Measurements from ENCODE around the gene DLGAP3.

The DLGAP3 gene

DNA sequence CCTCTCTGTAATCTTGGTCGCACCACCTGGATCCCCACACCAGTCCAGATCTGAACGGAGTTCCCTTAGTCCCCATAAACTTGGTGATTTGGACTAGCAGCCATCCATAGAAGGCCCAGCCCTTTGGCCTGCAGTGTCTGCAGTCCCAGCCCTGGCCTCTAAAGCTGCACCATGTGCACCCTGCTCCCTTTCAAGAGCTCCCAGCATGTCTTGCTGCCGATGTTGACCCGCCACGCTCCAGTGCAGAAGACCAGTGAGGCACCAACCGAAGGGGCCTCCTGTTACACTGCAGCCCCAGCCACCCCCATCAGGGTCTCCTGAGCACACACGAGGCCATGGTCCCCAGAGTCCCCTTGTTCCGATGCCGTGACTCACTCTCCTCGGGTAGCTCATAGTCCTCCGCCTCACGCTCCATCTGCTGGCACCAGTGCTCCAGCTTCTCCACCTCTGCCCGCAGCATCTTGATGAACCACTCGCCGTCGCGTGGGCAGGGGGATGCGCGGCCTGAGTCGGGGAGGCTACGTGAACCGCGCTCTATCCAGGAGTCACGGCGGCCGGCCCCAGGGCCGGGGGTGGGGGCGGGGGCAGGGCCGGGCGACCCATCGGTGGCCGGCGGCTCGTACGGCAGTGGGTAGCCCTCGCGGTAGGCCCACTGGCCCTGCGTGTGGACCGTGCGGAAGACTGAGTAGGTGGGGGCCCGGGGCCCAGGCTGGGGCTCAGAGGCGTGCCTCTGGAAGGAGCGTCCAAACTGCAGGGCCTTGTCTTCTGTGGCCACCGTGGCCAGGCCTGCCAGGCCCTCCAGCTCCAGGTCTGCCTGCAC, 61.0 kb downstream of the DLGAP3 start:
- Histone ChIP-seq H4K20me1 (no peaks in the 10 kb centered on the region), H3K27me3 (no peaks in the 10 kb centered on the region), H3K27ac (no peak overlapping the region), H3K4me2 (peak overlapping the region in 6 of 11 experiments; percentile 75 to 97 (median 92); a peak in 10 of 22 replicates), H3K9ac (no peak overlapping the region), H3K36me3 (no peaks in the 10 kb centered on the region), H3K9me3 (replicated peaks in 1 of 11) (no peaks in the 10 kb centered on the region), H3K4me3 (no peak overlapping the region), H3K4me1 (peaks cover 15 to 35% (median 22%) of the 10 kb centered on the region in 10 experiments)
- no peak for TF ChIP-seq Cebpa-rat (IDR thresholded peaks at IDR 0.05)

DNA sequence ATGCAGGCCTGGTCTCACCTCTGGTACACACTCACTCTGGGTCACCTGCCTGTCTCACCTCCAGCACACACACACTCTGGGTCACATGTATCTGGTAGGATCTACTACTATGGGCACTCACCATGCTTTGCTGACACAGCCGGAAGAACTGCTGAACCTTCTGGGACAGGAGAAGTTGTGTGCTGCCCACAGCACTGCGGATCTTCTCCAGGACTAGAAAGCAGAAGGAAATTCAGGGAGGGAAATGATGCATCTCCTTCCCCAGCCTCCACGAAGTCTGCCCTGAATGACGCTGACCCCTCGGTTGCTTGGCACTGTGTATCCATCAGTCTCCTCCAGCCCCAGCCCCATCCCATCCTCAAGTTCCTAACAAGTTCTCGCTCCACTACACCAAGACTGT, 62.0 kb downstream of the DLGAP3 start:
- peak overlapping the region; percentile 75 to 98 (median 94); a peak in 20 of 22 replicates for H3K4me2 ChIP-seq
- TF ChIP-seq Cebpa-rat (IDR thresholded peaks at IDR 0.05): no peak
- peaks cover 15 to 35% (median 22%) of the 10 kb centered on the region in 10 experiments for H3K4me1 ChIP-seq
- no peaks in the 10 kb centered on the region for H3K27me3 ChIP-seq
- peak overlapping the region in 1 of 11 experiments; percentile 27; a peak in 2 of 22 replicates for H3K27ac ChIP-seq
- H4K20me1 ChIP-seq: no peaks in the 10 kb centered on the region
- H3K4me3 ChIP-seq: peak overlapping the region in 3 of 10 experiments; percentile 72 to 75 (median 73); a peak in 3 of 20 replicates
- peak overlapping the region in 2 of 11 experiments; percentile 28 to 82; a peak in 3 of 22 replicates for H3K9ac ChIP-seq
- no peaks in the 10 kb centered on the region for H3K36me3 ChIP-seq
- no peaks in the 10 kb centered on the region for H3K9me3 ChIP-seq (replicated peaks in 1 of 11)

DNA sequence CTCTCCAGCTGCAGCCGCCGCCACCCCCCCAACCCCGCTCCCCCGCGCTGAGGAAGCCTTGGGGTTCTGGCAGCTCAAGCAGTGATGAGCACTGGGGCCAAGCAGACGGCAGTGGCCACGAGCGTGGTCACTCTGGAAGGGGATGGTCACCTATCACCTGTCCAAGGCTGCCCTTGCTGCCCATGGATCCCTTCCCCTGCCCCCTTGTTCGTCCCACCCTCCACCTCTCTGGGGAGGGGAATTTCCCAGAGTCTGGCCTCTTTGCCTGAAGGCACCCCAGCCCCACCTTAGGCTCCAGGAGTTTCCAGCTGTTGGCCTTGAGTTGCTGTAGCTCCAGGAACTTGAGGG, 62.7 kb downstream of the DLGAP3 start:
- TF ChIP-seq Cebpa-rat (IDR thresholded peaks at IDR 0.05): no peak
- Histone ChIP-seq H3K27ac (peak overlapping the region in 8 of 11 experiments; percentile 74 to 90 (median 84); a peak in 11 of 22 replicates), H3K4me2 (peak overlapping the region; percentile 75 to 98 (median 94)), H3K27me3 (no peaks in the 10 kb centered on the region), H3K36me3 (no peaks in the 10 kb centered on the region), H3K4me3 (peak overlapping the region; percentile 62 to 82 (median 72)), H3K4me1 (peaks cover 15 to 35% (median 22%) of the 10 kb centered on the region in 10 experiments), H4K20me1 (no peaks in the 10 kb centered on the region), H3K9me3 (replicated peaks in 1 of 11) (no peaks in the 10 kb centered on the region), H3K9ac (peak overlapping the region in 10 of 11 experiments; percentile 80 to 92 (median 84); a peak in 21 of 22 replicates)

- peak overlapping the region; percentile 75 to 98 (median 94) for H3K4me2 ChIP-seq
- H3K27ac ChIP-seq: peak overlapping the region; percentile 72 to 90 (median 81)
- H4K20me1 ChIP-seq: no peaks in the 10 kb centered on the region
- H3K9ac ChIP-seq: peak overlapping the region; percentile 74 to 92 (median 84)
- H3K27me3 ChIP-seq: no peaks in the 10 kb centered on the region
- no peak for TF ChIP-seq Cebpa-rat (IDR thresholded peaks at IDR 0.05)
- no peaks in the 10 kb centered on the region for H3K36me3 ChIP-seq
- no peaks in the 10 kb centered on the region for H3K9me3 ChIP-seq (replicated peaks in 1 of 11)
- peaks cover 15 to 35% (median 22%) of the 10 kb centered on the region in 10 experiments for H3K4me1 ChIP-seq
- H3K4me3 ChIP-seq: peak overlapping the region; percentile 62 to 82 (median 72)
Measured at GRCh38 chr1:34865981-34866761, 63.3 kb downstream of the DLGAP3 start.

DNA sequence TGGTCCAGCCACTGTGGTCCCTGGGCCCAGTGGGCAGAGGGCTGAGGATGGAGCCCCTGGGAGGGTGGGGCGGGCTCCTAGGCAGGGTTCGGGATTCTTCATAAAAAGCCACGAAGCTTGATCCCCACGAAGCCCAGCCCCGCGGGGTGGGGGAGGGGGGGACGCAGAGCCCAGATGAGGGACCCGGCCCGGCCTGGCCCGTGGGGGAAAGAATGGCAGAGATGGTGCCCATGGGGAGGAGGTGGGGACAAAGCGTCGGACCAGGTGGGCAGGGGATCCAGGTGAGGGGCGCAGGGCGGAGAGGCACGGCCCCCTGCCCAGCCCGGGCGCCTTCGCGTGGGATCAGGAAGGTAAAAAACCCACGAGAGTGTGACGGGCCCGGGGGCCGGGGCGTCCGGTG, 63.9 kb downstream of the DLGAP3 start:
- Histone ChIP-seq H3K27ac (peak overlapping the region; percentile 72 to 90 (median 81)), H3K4me2 (peak overlapping the region; percentile 75 to 98 (median 94)), H3K9ac (peak overlapping the region; percentile 74 to 92 (median 84)), H3K27me3 (no peaks in the 10 kb centered on the region), H3K36me3 (no peaks in the 10 kb centered on the region), H3K4me1 (peaks cover 15 to 35% (median 22%) of the 10 kb centered on the region in 10 experiments), H3K9me3 (replicated peaks in 1 of 11) (no peaks in the 10 kb centered on the region), H4K20me1 (no peaks in the 10 kb centered on the region), H3K4me3 (peak overlapping the region; percentile 62 to 82 (median 72))
- TF ChIP-seq Cebpa-rat (IDR thresholded peaks at IDR 0.05): no peak

- Histone ChIP-seq H3K4me1 (peaks cover 23 to 41% (median 28%) of the 10 kb centered on the region in 10 experiments), H3K27ac (no peak overlapping the region), H3K9ac (no peak overlapping the region), H4K20me1 (no peaks in the 10 kb centered on the region), H3K36me3 (no peaks in the 10 kb centered on the region), H3K4me3 (no peak overlapping the region), H3K27me3 (no peaks in the 10 kb centered on the region), H3K4me2 (peak overlapping the region in 5 of 11 experiments; percentile 75 to 97 (median 91); a peak in 6 of 22 replicates), H3K9me3 (replicated peaks in 1 of 11) (no peaks in the 10 kb centered on the region)
- TF ChIP-seq Cebpa-rat (IDR thresholded peaks at IDR 0.05): no peak
Measured at GRCh38 chr1:34864759-34865158, 64.7 kb downstream of the DLGAP3 start.

DNA sequence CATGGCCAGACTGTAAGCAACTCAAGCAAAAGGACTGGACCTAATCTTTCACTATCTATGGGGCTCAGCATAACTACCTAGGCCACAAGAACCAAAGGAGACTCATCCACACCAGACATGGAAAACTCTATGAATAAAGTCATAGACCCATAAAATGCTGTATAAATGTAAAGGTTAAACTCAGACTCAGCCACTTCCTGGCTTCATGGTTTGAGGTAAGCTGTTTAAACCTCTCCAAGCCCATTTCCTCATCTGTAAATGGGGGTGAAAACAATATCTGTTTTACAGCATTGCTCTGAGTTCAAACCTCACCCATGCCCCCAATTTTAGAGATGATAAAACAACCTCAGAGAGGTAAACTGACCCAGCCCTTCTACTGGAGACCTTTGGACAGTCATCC, 65.9 kb downstream of the DLGAP3 start:
- Histone ChIP-seq H3K27ac (no peak overlapping the region), H3K4me3 (no peak overlapping the region), H3K4me1 (peaks cover 27 to 45% (median 31%) of the 10 kb centered on the region in 10 experiments), H3K9me3 (replicated peaks in 1 of 11) (no peaks in the 10 kb centered on the region), H3K27me3 (no peaks in the 10 kb centered on the region), H4K20me1 (peaks cover 0 to 5% (median 0%) of the 10 kb centered on the region in 11 experiments; a peak in 4 of 22 replicates), H3K36me3 (no peaks in the 10 kb centered on the region), H3K4me2 (no peak overlapping the region), H3K9ac (no peak overlapping the region)
- no peak for TF ChIP-seq Cebpa-rat (IDR thresholded peaks at IDR 0.05)

DNA sequence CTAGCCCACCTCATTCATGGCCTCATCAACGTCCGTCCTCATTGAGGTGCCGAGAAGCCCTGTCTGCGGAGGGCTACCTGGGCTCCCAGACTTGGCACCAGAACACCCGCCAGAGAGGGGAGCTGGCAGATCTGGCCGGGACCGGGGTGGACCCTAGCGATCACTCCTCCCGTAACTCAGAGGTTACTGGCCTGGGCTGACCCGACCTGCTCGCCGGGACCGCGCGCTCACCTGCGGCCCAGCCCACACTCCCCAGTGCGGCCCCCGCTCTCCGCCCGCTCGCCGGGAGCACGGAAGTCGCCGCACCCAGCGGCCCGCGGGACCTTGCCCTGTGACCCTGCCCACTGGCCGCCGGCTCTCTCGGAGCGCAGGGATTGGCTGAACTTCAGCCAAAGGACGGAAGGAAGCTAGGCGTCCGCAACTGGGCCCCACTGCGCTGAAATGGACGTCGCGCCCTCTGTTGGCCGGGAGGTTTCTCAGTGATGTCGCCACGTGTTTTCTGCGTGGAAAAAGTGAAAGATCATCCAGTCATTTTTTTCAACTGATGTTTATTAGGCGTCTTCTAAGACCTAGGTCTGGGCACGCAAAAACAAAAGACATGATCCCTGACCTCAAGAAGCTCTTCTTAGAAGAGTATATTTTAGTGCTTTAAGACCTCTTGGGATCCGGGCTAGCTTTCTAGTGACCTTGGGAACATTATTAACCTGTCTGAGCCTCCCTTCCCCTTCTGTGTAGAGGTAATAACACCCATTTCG, 69.8 kb downstream of the DLGAP3 start, which contains the start of gene SMIM12:
TSS of gene SMIM12 (minus strand) at position 304 of the 755 bp plus-strand sequence. CDS start 3,772 bp downstream, outside the sequence.
- TF ChIP-seq Cebpa-rat (IDR thresholded peaks at IDR 0.05): no peak
- Histone ChIP-seq H3K4me3 (peak within 1 kb of the TSS; percentile 80 to 100 (median 90)), H3K27ac (peak within 1 kb of the TSS; percentile 76 to 93 (median 87))

More for the DNA sequence above, 69.8 kb downstream of the DLGAP3 start, which contains the start of gene SMIM12:
- H3K36me3 ChIP-seq: peaks cover 13 to 23% (median 22%) of the 10 kb centered on the region in 11 experiments
- peak within 1 kb of the TSS; percentile 84 to 96 (median 91) for H3K9ac ChIP-seq
- H3K27me3 ChIP-seq: no peaks in the 10 kb centered on the region
- H3K4me1 ChIP-seq: peaks cover 20 to 25% (median 22%) of the 10 kb centered on the region in 10 experiments
- H3K9me3 ChIP-seq (replicated peaks in 1 of 11): no peaks in the 10 kb centered on the region
- peak within 1 kb of the TSS; percentile 86 to 99 (median 95) for H3K4me2 ChIP-seq
- peaks cover 0 to 39% (median 31%) of the 10 kb centered on the region in 11 experiments; a peak in 16 of 22 replicates for H4K20me1 ChIP-seq
